Esophagus mucosa (tissue), 1 donor: ENCODE data around the gene CHDH. TPM values are rescaled to one million over a fixed set of nuclear protein-coding genes. Genes with fewer than 3 reads are reported as not detected.
A peak's percentile ranks its signal among the peaks of the same experiment; 100 is the strongest.

Source experiments
- ATAC-seq: fragments of 200-7000 bp; cut with Tn5 transposase; one replicate; pipeline ENCODE4 v1.9.1; 2020
- total RNA-seq: library from RNA; stranded (reverse); gene quantifications from one replicate; pipeline ENCODE4 v1.2.4, GENCODE V29; 2023
- donor health status: DM: yes; HTN: yes; CAD: no.

Gene CHDH
- total RNA-seq, 1 donor from 2014 or later, result 1.6 TPM

DNA sequence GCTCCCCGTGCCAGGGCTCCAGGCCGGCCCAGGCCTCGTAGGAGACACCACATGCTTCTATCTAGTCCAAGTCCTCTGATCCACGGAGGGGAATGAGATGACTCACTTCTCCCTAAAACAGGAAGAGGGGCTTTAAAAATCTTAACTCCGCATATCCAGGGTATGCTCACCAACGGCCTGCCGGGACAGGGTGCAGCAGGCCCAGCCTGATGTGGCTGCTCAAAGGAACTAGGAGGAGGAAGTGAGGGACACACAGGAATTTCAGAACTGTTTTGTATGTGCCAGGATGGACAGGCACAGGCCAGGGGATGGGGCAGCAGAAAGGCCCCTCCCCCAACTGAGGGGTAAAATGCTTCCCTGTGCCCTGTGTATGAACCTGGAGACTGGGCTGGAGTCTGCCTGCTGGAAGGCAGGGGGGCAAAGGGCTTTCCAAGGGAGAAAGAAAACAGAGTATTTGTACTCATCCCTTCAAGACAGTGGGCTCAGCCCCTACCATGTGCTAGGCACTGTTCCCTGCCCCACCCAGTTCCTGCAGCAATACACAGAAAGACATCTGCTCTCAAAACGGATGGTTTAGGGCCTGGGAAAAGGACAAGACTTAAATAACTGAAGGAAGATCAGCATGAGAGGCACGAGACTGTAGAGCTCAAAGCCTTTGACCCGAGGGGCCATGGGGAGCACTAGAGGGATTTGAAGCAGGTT lies 22.1 kb downstream of the CHDH start:
- ATAC-seq, result no peak

GRCh38 chr3:53823026-53823955 lies 22.9 kb downstream of the CHDH start:
- ATAC-seq, result no peak

DNA sequence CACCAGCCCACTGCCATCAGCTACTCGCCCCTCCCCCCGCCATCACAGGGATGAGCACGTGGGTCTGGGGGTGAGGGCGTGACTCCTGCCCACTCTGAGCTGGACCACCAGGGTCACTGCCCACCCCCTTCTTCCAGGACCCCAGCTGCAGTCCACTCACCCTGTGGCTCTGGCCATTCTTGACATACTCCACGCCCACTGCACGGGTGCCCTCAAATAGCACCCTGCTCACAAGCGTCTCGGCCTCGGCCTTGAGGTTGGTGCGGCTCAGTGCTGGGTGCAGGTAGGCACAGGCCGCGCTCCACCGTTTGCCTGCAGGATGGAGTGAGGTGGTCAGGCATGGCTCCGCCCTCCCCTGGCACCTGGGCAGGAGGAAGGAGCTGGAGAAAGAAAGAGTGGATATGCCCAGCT lies 23.9 kb downstream of the CHDH start:
- no peak for ATAC-seq

GRCh38 chr3:53821631-53822121 lies 24.5 kb downstream of the CHDH start:
- ATAC-seq, result peak; percentile 95

DNA sequence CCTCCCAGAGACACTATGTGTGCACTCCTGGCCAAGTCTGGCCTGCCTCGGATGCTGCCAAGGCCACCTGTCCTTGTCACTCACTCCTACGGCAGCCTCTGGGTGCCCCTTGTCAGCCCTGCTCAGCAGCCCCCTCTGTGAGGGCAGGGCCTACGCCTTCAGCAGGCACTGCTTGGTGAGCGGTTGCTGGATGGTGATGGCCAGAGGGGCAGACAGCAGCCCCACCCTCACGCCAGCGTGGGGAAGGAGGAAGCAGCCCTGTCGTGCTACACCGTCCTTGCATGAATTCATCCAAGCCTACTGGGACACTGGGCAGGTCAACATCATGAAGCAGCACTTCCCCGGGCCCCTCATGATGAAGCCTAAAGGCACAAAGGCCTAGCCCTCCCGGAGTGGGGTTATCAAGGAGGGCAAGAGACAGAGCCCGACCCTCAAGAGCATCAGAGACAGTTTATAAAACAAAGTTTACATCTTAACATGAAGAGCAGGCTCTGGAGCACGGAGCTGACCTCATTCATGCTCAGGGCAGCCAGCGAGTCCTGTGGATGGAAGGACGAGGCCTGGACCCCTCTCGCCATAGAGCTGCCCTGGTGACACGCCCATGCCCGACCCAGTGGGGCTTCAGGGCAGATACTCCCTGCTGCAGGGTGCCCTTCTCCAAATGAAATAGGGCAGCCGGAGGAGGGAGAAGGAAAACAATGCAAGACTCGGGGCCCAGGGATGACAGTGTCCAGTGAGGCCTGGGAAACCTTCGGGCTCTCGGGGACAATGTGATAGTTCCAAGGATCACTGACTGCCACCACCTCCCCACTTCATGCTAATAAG lies 25.3 kb downstream of the CHDH start:
- no peak for ATAC-seq

DNA sequence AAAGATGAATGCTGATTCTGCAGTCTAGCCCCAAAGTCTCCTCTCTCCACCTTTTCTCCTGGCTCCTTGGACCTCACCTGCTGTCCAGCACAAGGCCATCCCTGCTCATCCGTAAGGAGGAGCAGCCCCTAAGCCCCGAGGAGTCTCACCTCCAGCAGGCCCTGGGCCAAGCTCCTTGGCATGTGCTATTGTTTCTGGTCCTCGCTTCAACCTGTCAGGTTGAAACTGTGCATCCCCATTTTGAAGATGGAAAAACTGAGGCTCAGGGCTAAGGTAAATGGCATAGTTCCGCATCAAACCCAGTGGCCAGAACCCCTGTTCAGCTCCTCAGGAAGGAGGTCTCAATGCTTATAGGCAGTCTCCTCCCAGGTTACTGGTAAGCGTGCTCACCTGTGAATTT lies 26.1 kb downstream of the CHDH start:
- ATAC-seq, result no peak

- no peak for ATAC-seq
These were observed 26.9 kb downstream of the CHDH start for GRCh38 chr3:53819163-53819868.

DNA sequence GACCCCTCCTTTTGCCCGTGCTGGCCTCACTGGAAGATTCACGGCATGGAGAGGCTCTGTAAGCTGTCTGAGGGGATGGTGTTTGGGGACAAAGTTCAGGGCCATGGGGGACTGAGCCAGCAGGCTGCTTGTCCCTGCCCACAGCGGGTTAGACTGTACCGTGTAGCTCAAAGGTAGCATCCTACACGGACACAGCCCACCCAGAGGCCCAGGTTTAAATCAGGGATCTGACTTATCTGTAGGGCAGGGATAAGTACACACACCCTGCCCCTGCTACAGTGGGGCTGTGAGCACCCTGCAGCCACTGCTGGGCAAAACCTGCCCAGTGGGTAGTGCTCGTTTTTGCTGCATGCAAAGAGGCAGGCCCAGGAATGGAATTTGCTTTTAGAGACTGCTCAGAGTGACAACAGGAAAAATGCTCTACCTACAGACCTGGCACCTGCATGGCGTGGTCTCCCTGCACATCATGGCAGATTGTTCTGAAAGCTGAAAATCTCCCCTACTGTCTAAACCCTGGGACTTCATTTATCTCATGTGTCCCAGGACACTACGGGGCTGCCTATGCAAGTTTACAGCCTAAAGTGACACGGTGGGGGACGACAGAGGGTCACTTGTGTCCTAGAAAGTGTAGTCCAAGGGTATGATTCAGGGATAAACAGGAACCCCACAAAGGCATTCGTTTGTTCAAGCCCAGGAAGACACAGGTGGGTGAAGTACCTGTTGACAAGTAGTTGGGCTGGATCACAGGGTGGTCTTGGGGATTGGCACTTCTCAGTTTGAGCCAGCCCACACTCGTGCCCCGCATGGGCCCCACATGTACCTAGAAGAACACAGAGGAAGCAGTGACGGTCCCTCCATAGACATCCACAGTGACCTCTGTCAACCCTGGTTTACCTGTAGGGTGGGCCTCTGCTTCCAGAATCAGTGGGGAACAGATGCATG lies 27.7 kb downstream of the CHDH start:
- ATAC-seq, result no peak

GRCh38 chr3:53817809-53818208 lies 28.4 kb downstream of the CHDH start:
- ATAC-seq, result no peak

- ATAC-seq, result no peak
These were observed 29.0 kb downstream of the CHDH start for GRCh38 chr3:53817211-53817610.

DNA sequence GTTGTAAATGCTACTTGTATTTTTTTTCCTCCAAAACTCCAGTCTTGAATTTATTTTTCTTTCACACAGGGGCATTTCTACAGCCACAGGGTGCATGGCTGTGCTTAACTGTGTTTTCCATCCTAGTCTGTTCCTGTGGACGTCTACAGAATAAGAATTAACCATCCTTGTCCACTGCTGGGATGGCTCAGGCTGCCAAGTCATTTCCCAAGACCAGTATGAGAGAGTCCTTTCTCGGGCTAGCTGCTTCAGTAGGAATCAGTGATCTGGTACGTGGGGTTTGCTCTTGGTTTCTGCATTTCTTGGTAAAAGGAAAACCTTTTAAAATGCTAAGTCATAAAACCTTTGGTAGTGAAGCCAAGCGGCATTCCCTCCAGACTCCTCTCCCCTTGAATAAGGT lies 29.8 kb downstream of the CHDH start:
- ATAC-seq, result no peak

DNA sequence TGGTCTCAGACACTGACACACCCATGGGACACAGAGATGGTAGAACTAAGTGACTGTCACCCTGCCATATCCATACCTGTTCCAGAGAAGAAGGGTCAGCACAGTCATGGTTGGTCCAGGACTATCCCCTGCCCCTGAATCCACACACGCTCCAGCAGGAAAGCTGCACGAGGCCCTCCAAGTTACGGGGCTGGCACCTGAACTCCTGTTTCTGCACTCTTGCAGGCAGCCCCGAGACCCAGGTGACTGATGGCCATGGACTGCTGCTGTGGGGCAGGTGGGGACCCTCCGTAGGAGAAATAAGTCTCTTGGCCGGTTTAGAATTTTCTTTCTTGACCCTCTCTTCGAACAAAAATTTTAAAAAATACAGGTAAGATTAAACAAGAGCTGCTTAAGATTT lies 30.6 kb downstream of the CHDH start:
- no peak for ATAC-seq

GRCh38 chr3:53815067-53815466 lies 31.2 kb downstream of the CHDH start:
- ATAC-seq, result no peak

- ATAC-seq, result no peak
These were observed 32.3 kb downstream of the CHDH start for GRCh38 chr3:53813876-53814275.

GRCh38 chr3:53813229-53813628 lies 33.0 kb downstream of the CHDH start:
- ATAC-seq, result no peak

DNA sequence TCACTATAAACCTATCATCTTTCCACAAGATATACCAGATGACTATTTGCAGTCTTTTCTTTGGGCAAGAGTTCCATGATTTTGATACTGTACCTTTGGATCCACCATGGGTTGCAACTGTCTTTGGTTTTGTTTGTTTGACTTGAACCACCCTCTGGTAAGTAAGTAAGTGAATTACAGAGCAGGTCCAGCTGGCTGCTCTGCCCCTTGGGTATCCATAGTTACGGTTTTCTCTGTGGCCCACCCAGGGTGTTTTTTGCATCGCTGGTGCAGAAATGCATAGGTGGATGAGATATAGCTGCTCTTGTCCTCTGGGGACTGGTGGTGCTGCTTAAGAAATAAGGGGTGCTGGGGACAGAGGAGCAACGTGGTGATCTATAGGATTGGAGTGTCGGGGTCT lies 33.8 kb downstream of the CHDH start:
- no peak for ATAC-seq

- ATAC-seq, result no peak
These were observed 34.9 kb downstream of the CHDH start for GRCh38 chr3:53811143-53811927.

GRCh38 chr3:53809764-53810400 lies 36.3 kb downstream of the CHDH start:
- ATAC-seq, result no peak

DNA sequence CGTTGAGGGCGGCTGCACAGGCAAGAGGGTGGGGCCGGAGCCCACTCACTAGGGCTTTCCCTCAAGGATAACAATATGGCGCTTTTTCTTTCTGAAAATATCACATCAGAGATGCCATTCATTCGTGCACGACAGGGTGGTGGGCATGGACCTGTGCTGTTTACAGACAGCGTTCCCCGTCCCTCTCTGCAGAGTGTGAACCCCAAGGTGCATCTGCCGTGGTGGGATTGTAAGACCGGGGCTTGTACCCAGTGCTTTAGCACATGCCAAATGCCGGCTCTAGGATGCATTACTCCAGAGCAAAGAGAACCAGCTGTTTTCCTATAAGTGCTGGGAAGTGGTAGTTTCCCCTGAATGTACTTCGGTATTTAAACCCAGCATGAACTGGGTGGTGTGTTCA lies 37.0 kb downstream of the CHDH start:
- no peak for ATAC-seq

DNA sequence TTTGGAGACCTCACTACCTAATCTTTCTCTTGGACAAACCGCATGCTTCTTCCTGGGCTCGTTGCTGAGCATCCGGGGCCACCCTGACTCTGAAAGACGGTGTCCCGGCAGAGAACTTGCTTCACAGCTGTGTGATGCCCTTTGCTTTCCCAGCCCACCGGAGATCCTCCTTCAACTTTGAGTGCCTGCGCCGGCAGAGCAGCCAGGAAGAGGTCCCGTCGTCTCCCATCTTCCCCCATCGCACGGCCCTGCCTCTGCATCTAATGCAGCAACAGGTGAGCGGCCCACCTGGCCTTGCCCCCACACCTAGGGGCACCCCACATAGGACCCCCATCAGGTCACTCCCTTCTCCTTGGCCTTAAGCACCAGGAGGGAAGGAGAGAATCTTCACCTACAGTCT lies 37.7 kb downstream of the CHDH start:
- no peak for ATAC-seq
